ENCODE measurements around the gene FAM240B. TPM values are rescaled to one million over a fixed set of nuclear protein-coding genes. Genes with fewer than 3 reads are reported as not detected.

FAM240B gene
- total and polyA plus RNA-seq, 2 of the 8 experiments (the other 6 are each of a cell fraction or from before 2014, with no cell fraction given) = not detected

DNA sequence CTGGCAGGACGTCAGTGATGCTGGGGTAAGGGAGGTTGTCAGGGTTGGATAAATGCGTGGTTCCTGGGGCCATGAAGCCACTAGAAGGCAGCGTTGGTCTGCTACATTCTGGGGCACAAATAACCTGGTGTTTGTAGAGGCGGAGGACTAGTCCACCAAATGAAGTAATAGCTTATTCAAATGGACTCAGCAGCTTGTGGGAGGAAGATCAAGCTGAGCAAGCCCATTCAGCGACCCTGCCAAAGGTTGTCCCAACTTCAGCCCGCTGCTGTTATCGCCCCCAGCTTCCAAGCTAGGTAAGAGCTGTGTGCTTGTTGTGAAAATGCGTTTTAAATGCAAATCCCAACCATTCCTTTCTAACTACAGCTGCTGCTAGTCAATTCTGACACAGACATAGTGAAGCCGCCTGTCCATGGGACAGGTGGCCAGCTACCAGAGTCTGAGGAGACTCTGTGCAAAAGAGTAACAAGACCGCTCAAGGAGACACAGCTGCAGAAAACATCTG is 7.6 kb upstream of the FAM240B start (continued):
- TF ChIP-seq, protein P1, sequence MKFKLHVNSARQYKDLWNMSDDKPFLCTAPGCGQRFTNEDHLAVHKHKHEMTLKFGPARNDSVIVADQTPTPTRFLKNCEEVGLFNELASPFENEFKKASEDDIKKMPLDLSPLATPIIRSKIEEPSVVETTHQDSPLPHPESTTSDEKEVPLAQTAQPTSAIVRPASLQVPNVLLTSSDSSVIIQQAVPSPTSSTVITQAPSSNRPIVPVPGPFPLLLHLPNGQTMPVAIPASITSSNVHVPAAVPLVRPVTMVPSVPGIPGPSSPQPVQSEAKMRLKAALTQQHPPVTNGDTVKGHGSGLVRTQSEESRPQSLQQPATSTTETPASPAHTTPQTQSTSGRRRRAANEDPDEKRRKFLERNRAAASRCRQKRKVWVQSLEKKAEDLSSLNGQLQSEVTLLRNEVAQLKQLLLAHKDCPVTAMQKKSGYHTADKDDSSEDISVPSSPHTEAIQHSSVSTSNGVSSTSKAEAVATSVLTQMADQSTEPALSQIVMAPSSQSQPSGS (IDR thresholded peaks at IDR 0.05; ENCODE audit: low read length) = peak; percentile 78
- no peak for TF ChIP-seq BACH1 (IDR thresholded peaks at IDR 0.05; ENCODE audit: low read length)
- TF ChIP-seq HDAC6 (IDR thresholded peaks at IDR 0.05; ENCODE audit: low read depth, low read length) = no peak
- no peak for TF ChIP-seq KDM5A (IDR thresholded peaks at IDR 0.05; ENCODE audit: low read length)
- 0 out of 2 replicates have a peak, but pooled peaks have one; percentile 17 for TF ChIP-seq TBP (IDR thresholded peaks at IDR 0.05; ENCODE audit: low read depth, low read length)
- TF ChIP-seq SIN3A (conservative IDR thresholded peaks at IDR 0.05 in 1 of 2, IDR thresholded peaks at IDR 0.05 in 1 of 2; ENCODE audit: low read depth in 1 of 2, low read length in 2 of 2) = peak in 1 of 2 experiments; percentile 39; a peak in 1 of 4 replicates

All from H1 (cell line).